NT2/D1 (cell line): Measurements from ENCODE around the gene WASF2.

Experiments used
- SUZ12 ChIP-seq: IDR thresholded peaks from 2 replicates; pipeline ENCODE4 v1.6.1; 2011; ENCODE audit not compliant: insufficient read length, insufficient read depth; ENCODE audit errors: extremely low read depth
- YY1 ChIP-seq: IDR thresholded peaks from 2 replicates; pipeline ENCODE4 v1.6.1; 2011; ENCODE audit not compliant: insufficient read length, insufficient read depth
- ZNF274 ChIP-seq: IDR thresholded peaks from 2 replicates; pipeline ENCODE4 v1.6.1; 2011; ENCODE audit warnings: mild to moderate bottlenecking, low read depth, low read length

GRCh38 chr1:27509127-27510080 lies 19.4 kb upstream of the WASF2 start:
- TF ChIP-seq ZNF274 = no peak
- TF ChIP-seq SUZ12 = no peak
- no peak for TF ChIP-seq YY1
